Measurements from ENCODE around the gene CYP2E1.

CYP2E1 gene

DNA sequence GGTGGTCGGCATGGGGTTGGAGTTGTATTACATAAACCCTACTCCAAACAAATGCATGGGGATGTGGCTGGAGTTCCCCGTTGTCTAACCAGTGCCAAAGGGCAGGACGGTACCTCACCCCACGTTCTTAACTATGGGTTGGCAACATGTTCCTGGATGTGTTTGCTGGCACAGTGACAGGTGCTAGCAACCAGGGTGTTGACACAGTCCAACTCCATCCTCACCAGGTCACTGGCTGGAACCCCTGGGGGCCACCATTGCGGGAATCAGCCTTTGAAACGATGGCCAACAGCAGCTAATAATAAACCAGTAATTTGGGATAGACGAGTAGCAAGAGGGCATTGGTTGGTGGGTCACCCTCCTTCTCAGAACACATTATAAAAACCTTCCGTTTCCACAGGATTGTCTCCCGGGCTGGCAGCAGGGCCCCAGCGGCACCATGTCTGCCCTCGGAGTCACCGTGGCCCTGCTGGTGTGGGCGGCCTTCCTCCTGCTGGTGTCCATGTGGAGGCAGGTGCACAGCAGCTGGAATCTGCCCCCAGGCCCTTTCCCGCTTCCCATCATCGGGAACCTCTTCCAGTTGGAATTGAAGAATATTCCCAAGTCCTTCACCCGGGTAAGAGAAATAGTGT, at the start of gene CYP2E1:
Gene CYP2E1, plus strand, starts transcription at position 407 of the 632 bp plus-strand sequence. Its CDS starts 33 bp downstream, at position 440.
- TF ChIP-seq, protein P1, sequence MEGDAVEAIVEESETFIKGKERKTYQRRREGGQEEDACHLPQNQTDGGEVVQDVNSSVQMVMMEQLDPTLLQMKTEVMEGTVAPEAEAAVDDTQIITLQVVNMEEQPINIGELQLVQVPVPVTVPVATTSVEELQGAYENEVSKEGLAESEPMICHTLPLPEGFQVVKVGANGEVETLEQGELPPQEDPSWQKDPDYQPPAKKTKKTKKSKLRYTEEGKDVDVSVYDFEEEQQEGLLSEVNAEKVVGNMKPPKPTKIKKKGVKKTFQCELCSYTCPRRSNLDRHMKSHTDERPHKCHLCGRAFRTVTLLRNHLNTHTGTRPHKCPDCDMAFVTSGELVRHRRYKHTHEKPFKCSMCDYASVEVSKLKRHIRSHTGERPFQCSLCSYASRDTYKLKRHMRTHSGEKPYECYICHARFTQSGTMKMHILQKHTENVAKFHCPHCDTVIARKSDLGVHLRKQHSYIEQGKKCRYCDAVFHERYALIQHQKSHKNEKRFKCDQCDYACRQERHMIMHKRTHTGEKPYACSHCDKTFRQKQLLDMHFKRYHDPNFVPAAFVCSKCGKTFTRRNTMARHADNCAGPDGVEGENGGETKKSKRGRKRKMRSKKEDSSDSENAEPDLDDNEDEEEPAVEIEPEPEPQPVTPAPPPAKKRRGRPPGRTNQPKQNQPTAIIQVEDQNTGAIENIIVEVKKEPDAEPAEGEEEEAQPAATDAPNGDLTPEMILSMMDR (IDR thresholded peaks at IDR 0.05; ENCODE audit: borderline replicate concordance, control extremely low read depth, extremely low read depth, insufficient read depth, missing control alignments): no peak
- in situ Hi-C loops (cut with MboI; ENCODE audit: low sequenced_read_pairs, unreplicated experiment): no loop called here
- no peak for DNase-seq (ENCODE audit: low spot score)

DNA sequence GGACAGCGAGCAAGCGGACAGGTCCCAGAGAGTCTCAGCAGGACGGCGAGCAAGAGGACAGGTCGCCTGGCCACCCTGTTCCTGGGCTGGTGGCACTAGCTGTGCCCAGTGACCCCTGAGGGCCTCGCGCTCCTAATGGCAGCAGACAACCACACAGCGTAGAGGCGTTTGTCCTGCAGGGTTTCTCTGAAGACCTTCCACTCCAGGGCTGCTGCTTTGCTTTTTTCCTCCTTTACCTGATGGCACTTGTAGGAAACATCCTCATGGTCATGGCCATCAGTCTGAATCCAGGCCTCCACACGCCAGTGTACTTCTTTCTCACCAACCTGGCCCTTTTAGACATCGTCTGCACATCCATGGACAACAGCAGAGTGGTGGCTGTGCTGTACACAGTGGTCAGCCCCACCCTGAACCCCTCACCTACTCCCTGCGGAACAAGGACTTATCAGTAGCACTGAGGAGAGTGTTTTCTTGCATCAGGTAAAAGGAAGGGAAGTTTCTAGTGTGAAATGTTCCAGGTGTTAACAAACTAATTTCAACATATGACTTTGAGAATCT, 46.0 kb upstream of the CYP2E1 start:
- in situ Hi-C loops (cut with MboI; ENCODE audit: low sequenced_read_pairs, unreplicated experiment): no loop called here
- TF ChIP-seq, protein P1 (IDR thresholded peaks at IDR 0.05; ENCODE audit: borderline replicate concordance, control extremely low read depth, extremely low read depth, insufficient read depth, missing control alignments): no peak
- DNase-seq (ENCODE audit: low spot score): no peak

DNA sequence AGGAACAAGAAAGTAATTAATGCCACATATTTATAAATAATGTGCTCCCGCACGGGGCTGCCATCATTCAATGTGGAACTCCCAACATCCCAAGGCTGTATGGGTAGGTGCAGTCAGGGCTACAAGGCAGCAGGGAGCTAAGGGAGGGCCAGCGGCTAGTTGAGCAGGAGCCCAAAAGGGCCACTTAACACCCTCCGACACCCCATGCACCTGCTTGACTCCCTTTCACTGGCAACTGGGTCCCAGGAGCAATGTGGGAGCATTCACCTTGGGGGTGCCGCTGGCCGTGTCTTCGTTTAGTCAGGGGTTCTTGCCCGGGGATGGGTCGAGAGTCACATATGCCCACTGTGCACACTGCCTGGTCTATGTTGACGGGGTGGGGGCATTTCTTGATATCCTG, 45.5 kb upstream of the CYP2E1 start:
- in situ Hi-C loops (cut with MboI; ENCODE audit: low sequenced_read_pairs, unreplicated experiment): no loop called here
- TF ChIP-seq, protein P1 (IDR thresholded peaks at IDR 0.05; ENCODE audit: borderline replicate concordance, control extremely low read depth, extremely low read depth, insufficient read depth, missing control alignments): no peak
- no peak for DNase-seq (ENCODE audit: low spot score)

- in situ Hi-C loops (cut with MboI; ENCODE audit: low sequenced_read_pairs, unreplicated experiment): no loop called here
- no peak for DNase-seq (ENCODE audit: low spot score)
- TF ChIP-seq, protein P1 (IDR thresholded peaks at IDR 0.05; ENCODE audit: borderline replicate concordance, control extremely low read depth, extremely low read depth, insufficient read depth, missing control alignments): no peak
These were observed 42.3 kb upstream of the CYP2E1 start for GRCh38 chr10:133484818-133485217.

- DNase-seq (ENCODE audit: low spot score): no peak
- in situ Hi-C loops (cut with MboI; ENCODE audit: low sequenced_read_pairs, unreplicated experiment): no loop called here
- TF ChIP-seq, protein P1 (IDR thresholded peaks at IDR 0.05; ENCODE audit: borderline replicate concordance, control extremely low read depth, extremely low read depth, insufficient read depth, missing control alignments): no peak
These were observed 40.1 kb upstream of the CYP2E1 start for GRCh38 chr10:133487085-133487484.

- in situ Hi-C loops (cut with MboI; ENCODE audit: low sequenced_read_pairs, unreplicated experiment): no loop called here
- TF ChIP-seq, protein P1 (IDR thresholded peaks at IDR 0.05; ENCODE audit: borderline replicate concordance, control extremely low read depth, extremely low read depth, insufficient read depth, missing control alignments): no peak
- DNase-seq (ENCODE audit: low spot score): no peak
These were observed 38.8 kb upstream of the CYP2E1 start for GRCh38 chr10:133488354-133488753.

All from GM13976 (cell line).